ENCODE measurements around the gene ASH1L.

ASH1L gene

DNA sequence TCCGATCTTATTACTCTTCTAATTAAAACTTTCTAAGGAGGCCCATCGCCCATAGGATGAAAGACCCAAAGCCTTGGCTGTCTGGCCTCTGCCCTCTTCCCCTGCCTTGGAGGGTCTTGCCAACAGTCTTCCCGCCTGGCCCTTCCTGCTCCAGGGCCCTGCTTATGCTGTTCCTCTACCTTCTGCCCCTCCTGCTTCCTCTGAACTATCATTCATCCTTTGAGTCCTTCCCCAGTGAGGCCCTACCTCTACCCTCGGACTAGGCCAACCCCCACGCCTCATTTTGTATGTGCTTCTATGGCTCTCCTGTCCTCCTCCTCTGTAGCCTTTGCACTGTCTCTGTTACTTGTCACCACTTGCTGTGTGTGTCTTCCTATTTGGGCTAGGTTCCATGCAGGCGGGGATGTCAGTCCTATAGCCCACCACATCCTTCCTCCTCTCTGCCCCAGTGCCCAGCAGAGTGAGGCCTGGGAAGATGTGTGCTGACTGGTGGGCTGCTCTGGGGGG is 236.5 kb downstream of the ASH1L start:
- H3K4me3 ChIP-seq (ENCODE audit: low read length), result peak overlapping the region; percentile 94
- no peak overlapping the region for H3K27ac ChIP-seq (ENCODE audit: low read depth, low read length)
- H3K27me3 ChIP-seq (ENCODE audit: control insufficient read depth, insufficient read depth, low read length), result no peaks in the 10 kb centered on the region
- H3K36me3 ChIP-seq (ENCODE audit: control insufficient read depth, insufficient read depth, low read length), result peaks cover 10% of the 10 kb centered on the region
- no peak overlapping the region for H3K9ac ChIP-seq (ENCODE audit: low read length)
- peaks cover 17% of the 10 kb centered on the region for H3K4me1 ChIP-seq (ENCODE audit: control insufficient read depth, insufficient read depth, low read length)

DNA sequence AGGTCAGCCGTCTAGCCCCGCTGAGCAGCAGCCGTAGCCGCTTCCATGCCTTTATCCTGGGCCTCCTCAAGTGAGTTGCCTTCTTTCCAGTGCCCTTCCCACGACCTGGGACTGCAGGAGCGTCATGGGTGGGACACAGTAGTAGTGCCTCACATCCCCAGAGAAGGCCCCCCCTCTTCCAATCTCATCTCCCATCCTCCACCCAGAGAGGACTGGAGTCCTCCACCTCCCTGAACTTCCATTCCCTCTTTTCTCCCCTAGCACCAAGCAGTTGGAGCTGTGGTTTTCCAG is 237.1 kb downstream of the ASH1L start:
- peak overlapping the region; percentile 94 for H3K4me3 ChIP-seq (ENCODE audit: low read length)
- H3K36me3 ChIP-seq (ENCODE audit: control insufficient read depth, insufficient read depth, low read length), result peaks cover 9% of the 10 kb centered on the region
- no peak overlapping the region for H3K27ac ChIP-seq (ENCODE audit: low read depth, low read length)
- no peaks in the 10 kb centered on the region for H3K27me3 ChIP-seq (ENCODE audit: control insufficient read depth, insufficient read depth, low read length)
- H3K9ac ChIP-seq (ENCODE audit: low read length), result no peak overlapping the region
- H3K4me1 ChIP-seq (ENCODE audit: control insufficient read depth, insufficient read depth, low read length), result peaks cover 17% of the 10 kb centered on the region

DNA sequence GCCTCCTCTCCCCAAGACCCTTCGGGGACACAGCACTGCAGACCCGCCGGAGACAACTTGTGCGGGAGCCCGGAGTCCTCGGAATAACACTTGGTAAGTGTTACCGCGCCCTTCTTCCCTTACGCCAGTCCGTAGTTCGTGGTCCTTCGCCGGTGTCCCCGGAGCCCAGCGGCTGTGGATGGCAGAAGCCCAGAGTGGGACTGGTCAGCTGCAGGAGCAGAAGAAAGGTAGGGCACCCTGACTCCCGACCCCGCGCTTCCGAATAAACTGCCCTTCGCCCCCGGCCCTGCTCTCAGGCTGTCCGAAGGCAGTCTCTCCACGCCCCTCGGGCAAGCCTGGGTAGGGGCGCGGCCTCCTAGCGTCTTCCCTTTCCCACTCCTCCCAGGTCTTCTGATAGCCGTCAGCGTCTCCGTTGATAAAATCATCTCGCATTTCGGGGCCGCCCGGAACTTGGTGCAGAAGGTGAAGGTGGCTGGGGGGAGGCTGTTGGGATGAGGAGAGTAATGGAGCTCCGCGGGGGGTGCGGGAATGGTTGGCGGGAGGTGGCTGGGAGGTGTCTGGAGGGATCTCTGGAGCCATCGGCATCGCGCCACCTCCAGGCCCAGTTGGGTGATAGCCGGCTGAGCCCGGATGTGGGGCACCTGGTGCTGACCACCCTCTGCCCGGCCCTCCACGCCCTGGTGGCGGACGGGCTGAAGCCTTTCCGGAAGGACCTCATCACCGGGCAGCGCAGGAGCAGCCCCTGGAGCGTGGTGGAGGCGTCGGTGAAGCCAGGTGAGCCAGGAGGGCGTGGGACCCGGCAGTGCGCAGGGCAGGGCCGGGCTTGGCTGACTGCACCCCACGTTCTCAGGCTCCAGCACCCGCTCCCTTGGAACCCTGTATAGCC is 237.6 kb downstream of the ASH1L start:
- Histone ChIP-seq H3K9ac (ENCODE audit: low read length) (peak overlapping the region; percentile 75), H3K4me3 (ENCODE audit: low read length) (peak overlapping the region; percentile 94), H3K27me3 (ENCODE audit: control insufficient read depth, insufficient read depth, low read length) (no peaks in the 10 kb centered on the region), H3K27ac (ENCODE audit: low read depth, low read length) (peak overlapping the region; percentile 73), H3K36me3 (ENCODE audit: control insufficient read depth, insufficient read depth, low read length) (peaks cover 3% of the 10 kb centered on the region), H3K4me1 (ENCODE audit: control insufficient read depth, insufficient read depth, low read length) (peaks cover 20% of the 10 kb centered on the region)

GRCh38 chr1:155324037-155324716 is 238.4 kb downstream of the ASH1L start:
- peaks cover 2% of the 10 kb centered on the region for H3K36me3 ChIP-seq (ENCODE audit: control insufficient read depth, insufficient read depth, low read length)
- H3K27me3 ChIP-seq (ENCODE audit: control insufficient read depth, insufficient read depth, low read length), result no peaks in the 10 kb centered on the region
- peaks cover 20% of the 10 kb centered on the region for H3K4me1 ChIP-seq (ENCODE audit: control insufficient read depth, insufficient read depth, low read length)
- peak overlapping the region; percentile 94 for H3K4me3 ChIP-seq (ENCODE audit: low read length)
- peak overlapping the region; percentile 93 for H3K27ac ChIP-seq (ENCODE audit: low read depth, low read length)
- H3K9ac ChIP-seq (ENCODE audit: low read length), result peak overlapping the region; percentile 75

DNA sequence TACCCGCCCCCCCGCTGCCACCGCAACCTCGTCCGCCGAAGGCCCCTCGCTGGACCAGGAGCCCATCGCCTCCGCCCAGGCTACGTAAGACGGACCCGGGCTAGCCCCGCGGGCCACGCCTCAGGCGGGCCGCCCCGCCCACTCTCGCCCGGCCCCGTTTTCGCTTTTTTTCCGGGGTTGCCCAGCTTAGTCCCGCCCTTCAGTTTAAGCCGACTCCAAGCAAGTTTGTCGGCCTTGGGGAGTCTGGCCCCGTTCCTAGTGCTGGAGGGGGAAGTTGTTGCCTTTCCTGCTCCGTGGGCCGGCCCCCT is 238.9 kb downstream of the ASH1L start:
- peaks cover 2% of the 10 kb centered on the region for H3K36me3 ChIP-seq (ENCODE audit: control insufficient read depth, insufficient read depth, low read length)
- H3K4me1 ChIP-seq (ENCODE audit: control insufficient read depth, insufficient read depth, low read length), result peaks cover 20% of the 10 kb centered on the region
- peak overlapping the region; percentile 93 for H3K27ac ChIP-seq (ENCODE audit: low read depth, low read length)
- H3K4me3 ChIP-seq (ENCODE audit: low read length), result peak overlapping the region; percentile 94
- H3K9ac ChIP-seq (ENCODE audit: low read length), result peak overlapping the region; percentile 13
- H3K27me3 ChIP-seq (ENCODE audit: control insufficient read depth, insufficient read depth, low read length), result no peaks in the 10 kb centered on the region

DNA sequence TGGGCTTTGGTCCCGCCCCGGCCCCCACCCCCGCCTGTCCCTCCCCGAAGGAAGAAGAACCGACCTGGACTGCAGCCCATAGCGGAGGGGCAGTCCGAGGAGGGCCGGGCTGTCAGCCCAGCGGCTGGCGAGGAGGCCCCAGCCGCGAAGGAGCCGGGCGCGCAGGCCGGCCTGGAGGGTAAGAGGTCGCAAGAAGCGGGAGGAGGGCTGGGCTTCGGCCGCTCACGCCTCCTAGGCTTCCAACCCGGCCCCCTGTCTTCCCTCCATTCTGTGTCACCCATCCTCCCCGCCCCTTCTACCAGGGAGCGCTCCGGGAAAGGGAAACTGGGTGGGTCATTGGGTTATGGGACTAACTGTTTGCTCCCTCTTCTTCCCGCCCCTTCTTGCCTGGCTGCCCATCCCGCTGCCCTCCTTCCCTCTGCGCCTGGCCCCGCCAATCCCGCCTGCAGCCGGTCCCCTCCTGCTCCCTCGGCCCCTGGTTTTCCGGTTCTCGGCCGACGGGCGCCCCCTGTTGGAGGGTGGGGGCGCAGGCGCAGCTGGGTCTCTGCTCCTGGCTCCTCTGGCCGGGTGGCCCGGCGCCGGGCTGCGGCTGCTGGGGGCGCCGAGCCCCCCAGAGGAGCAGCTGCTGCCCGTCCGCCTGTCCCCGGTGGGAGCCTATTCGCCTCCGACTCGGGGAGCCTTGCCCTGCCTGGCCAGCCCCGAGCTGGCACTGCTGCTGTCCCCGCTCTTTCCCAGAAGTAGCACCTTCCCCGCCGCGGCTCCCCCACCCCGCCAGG is 239.5 kb downstream of the ASH1L start:
- Histone ChIP-seq H3K36me3 (ENCODE audit: control insufficient read depth, insufficient read depth, low read length) (peaks cover under 1% of the 10 kb centered on the region), H3K9ac (ENCODE audit: low read length) (peak overlapping the region; percentile 14), H3K27me3 (ENCODE audit: control insufficient read depth, insufficient read depth, low read length) (no peaks in the 10 kb centered on the region), H3K4me3 (ENCODE audit: low read length) (peak overlapping the region; percentile 94), H3K27ac (ENCODE audit: low read depth, low read length) (peak overlapping the region; percentile 93), H3K4me1 (ENCODE audit: control insufficient read depth, insufficient read depth, low read length) (peaks cover 20% of the 10 kb centered on the region)

DNA sequence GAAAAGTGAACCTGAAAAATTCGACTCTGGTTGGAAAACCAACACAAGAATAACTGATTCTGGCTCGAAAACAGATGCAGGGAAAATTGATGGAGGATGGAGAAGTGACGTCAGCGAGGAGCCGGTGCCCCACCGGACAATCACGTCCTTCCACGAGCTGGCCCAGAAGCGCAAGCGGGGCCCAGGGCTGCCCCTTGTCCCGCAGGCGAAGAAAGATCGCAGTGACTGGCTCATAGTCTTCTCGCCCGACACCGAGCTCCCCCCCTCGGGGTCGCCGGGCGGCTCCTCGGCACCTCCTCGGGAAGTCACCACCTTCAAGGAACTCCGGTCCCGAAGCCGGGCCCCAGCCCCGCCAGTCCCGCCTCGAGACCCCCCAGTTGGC is 240.0 kb downstream of the ASH1L start:
- H3K4me1 ChIP-seq (ENCODE audit: control insufficient read depth, insufficient read depth, low read length), result peaks cover 20% of the 10 kb centered on the region

GRCh38 chr1:155321639-155322503 is 240.7 kb downstream of the ASH1L start:
- H3K27ac ChIP-seq (ENCODE audit: low read depth, low read length), result peak overlapping the region; percentile 93
- H3K36me3 ChIP-seq (ENCODE audit: control insufficient read depth, insufficient read depth, low read length), result no peaks in the 10 kb centered on the region
- H3K4me1 ChIP-seq (ENCODE audit: control insufficient read depth, insufficient read depth, low read length), result peaks cover 20% of the 10 kb centered on the region
- H3K27me3 ChIP-seq (ENCODE audit: control insufficient read depth, insufficient read depth, low read length), result no peaks in the 10 kb centered on the region
- H3K4me3 ChIP-seq (ENCODE audit: low read length), result peak overlapping the region; percentile 94
- H3K9ac ChIP-seq (ENCODE audit: low read length), result no peak overlapping the region

More for the DNA sequence above, 240.0 kb downstream of the ASH1L start:
- peak overlapping the region; percentile 94 for H3K4me3 ChIP-seq (ENCODE audit: low read length)
- no peak overlapping the region for H3K9ac ChIP-seq (ENCODE audit: low read length)
- no peaks in the 10 kb centered on the region for H3K36me3 ChIP-seq (ENCODE audit: control insufficient read depth, insufficient read depth, low read length)
- H3K27ac ChIP-seq (ENCODE audit: low read depth, low read length), result peak overlapping the region; percentile 93
- H3K27me3 ChIP-seq (ENCODE audit: control insufficient read depth, insufficient read depth, low read length), result no peaks in the 10 kb centered on the region

- no peaks in the 10 kb centered on the region for H3K36me3 ChIP-seq (ENCODE audit: control insufficient read depth, insufficient read depth, low read length)
- no peaks in the 10 kb centered on the region for H3K27me3 ChIP-seq (ENCODE audit: control insufficient read depth, insufficient read depth, low read length)
- peak within 1 kb of the TSS; percentile 93 for H3K27ac ChIP-seq (ENCODE audit: low read depth, low read length)
- H3K4me1 ChIP-seq (ENCODE audit: control insufficient read depth, insufficient read depth, low read length), result peaks cover 20% of the 10 kb centered on the region
- peak within 1 kb of the TSS; percentile 94 for H3K4me3 ChIP-seq (ENCODE audit: low read length)
- H3K9ac ChIP-seq (ENCODE audit: low read length), result peak within 1 kb of the TSS; percentile 49
These were observed 241.7 kb downstream of the ASH1L start, which contains the start of gene RUSC1 for GRCh38 chr1:155320661-155321617. RUSC1 (plus strand) TSS chr1:155320894; CDS start chr1:155321774, 880 bp downstream.

DNA sequence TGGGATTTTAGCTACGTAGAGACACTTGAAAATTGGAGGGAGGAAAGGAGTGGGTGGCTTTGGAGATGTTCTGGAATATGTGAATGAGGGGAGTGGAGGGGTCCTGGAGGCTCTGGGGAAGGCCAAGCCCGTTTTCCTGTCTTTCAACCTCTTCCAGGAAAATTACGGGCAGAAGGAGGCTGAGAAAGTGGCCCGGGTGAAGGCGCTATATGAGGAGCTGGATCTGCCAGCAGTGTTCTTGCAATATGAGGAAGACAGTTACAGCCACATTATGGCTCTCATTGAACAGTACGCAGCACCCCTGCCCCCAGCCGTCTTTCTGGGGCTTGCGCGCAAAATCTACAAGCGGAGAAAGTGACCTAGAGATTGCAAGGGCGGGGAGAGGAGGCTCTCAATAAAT is 242.4 kb downstream of the ASH1L start:
- H3K4me3 ChIP-seq (ENCODE audit: low read length), result peak overlapping the region; percentile 94
- peak overlapping the region; percentile 49 for H3K9ac ChIP-seq (ENCODE audit: low read length)
- peaks cover 16% of the 10 kb centered on the region for H3K4me1 ChIP-seq (ENCODE audit: control insufficient read depth, insufficient read depth, low read length)
- no peaks in the 10 kb centered on the region for H3K27me3 ChIP-seq (ENCODE audit: control insufficient read depth, insufficient read depth, low read length)
- H3K36me3 ChIP-seq (ENCODE audit: control insufficient read depth, insufficient read depth, low read length), result no peaks in the 10 kb centered on the region
- H3K27ac ChIP-seq (ENCODE audit: low read depth, low read length), result peak overlapping the region; percentile 93

- H3K9ac ChIP-seq (ENCODE audit: low read length), result no peak overlapping the region
- H3K36me3 ChIP-seq (ENCODE audit: control insufficient read depth, insufficient read depth, low read length), result no peaks in the 10 kb centered on the region
- H3K27ac ChIP-seq (ENCODE audit: low read depth, low read length), result no peak overlapping the region
- H3K4me1 ChIP-seq (ENCODE audit: control insufficient read depth, insufficient read depth, low read length), result peaks cover 16% of the 10 kb centered on the region
- H3K27me3 ChIP-seq (ENCODE audit: control insufficient read depth, insufficient read depth, low read length), result no peaks in the 10 kb centered on the region
- no peak overlapping the region for H3K4me3 ChIP-seq (ENCODE audit: low read length)
These were observed 243.1 kb downstream of the ASH1L start for GRCh38 chr1:155319536-155319935.
